ENCODE data around the gene EXOC4. TPM values are rescaled to one million over a fixed set of nuclear protein-coding genes. Genes with fewer than 3 reads are reported as not detected.

Gene EXOC4
- total and polyA plus RNA-seq, 2 of the 8 experiments (the other 6 are each of a cell fraction or from before 2014, with no cell fraction given): 27.0 to 67.3 TPM

GRCh38 chr7:133805426-133805825 lies 552.5 kb downstream of the EXOC4 start (continued):
- TF ChIP-seq CHD7 (IDR thresholded peaks at IDR 0.05; ENCODE audit: insufficient replicate concordance, low read length) (no peak), TBP (IDR thresholded peaks at IDR 0.05; ENCODE audit: low read depth, low read length) (no peak), SIRT6 (IDR thresholded peaks at IDR 0.05; ENCODE audit: low read length) (no peak), YY1 (IDR thresholded peaks at IDR 0.05; ENCODE audit: low read depth, low read length) (no peak), POLR2A (IDR thresholded peaks at IDR 0.05; ENCODE audit: control extremely low read depth in 1 of 2, low read depth in 2 of 2, low read length in 2 of 2) (no peak), PHF8 (conservative IDR thresholded peaks at IDR 0.05; ENCODE audit: low read depth, low read length) (no peak)
